ENCODE results near the gene MAP3K13. TPM values are rescaled to one million over a fixed set of nuclear protein-coding genes. Genes with fewer than 3 reads are reported as not detected.
"Not testable (repeated sequence)": the region's sequence is repeated elsewhere in the genome, so short reads cannot be mapped to it uniquely, and the experiment has no call there.

MAP3K13 gene
- total RNA-seq, 3 donors from 2014 or later: 36.4 to 61.0 (median 45.9) TPM

DNA sequence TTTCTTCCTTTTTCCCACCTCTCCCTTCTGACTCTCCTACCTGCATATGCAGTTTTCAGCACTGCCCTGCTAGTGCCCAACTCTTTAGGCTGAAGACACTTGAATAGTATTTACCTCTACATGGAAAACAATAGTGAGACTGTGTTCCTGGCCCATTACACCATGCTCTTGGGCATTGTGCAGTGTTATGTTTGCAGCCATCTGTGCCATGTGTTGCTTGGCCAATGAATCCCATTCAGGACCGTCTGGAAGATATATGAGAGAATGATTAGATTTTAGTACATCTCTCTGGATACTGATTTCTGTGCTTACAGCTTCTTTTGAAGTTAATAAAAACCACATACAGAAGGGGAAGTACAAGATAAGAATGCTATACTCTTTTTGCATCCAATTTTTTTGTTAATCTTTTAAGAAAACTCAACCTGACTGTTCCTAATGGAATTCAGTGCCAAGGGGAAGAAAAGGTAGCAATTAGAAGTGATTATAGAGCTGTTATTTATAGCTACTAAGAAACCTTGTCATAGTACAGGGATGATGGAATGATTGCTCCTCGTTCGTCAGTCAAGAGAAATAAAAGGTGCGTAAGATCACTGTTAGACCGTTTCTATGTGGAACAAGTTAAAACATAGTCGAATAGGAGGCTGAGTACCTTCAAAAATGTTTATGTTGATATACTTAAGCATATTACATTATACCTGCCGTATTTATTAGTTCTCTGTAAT lies 77.0 kb downstream of the MAP3K13 start:
- H3K4me3 ChIP-seq: no peak overlapping the region
- ATAC-seq (no peak), DNase-seq (no peak)
- no peaks in the 10 kb centered on the region for H3K36me3 ChIP-seq (ENCODE audit: low read depth)
- no peaks in the 10 kb centered on the region for H3K4me1 ChIP-seq (ENCODE audit: low read depth)
- intact Hi-C loops (cut with DNase I, micrococcal nuclease): no loop called here
- no peaks in the 10 kb centered on the region for H3K9me3 ChIP-seq
- TF ChIP-seq, protein P1, sequence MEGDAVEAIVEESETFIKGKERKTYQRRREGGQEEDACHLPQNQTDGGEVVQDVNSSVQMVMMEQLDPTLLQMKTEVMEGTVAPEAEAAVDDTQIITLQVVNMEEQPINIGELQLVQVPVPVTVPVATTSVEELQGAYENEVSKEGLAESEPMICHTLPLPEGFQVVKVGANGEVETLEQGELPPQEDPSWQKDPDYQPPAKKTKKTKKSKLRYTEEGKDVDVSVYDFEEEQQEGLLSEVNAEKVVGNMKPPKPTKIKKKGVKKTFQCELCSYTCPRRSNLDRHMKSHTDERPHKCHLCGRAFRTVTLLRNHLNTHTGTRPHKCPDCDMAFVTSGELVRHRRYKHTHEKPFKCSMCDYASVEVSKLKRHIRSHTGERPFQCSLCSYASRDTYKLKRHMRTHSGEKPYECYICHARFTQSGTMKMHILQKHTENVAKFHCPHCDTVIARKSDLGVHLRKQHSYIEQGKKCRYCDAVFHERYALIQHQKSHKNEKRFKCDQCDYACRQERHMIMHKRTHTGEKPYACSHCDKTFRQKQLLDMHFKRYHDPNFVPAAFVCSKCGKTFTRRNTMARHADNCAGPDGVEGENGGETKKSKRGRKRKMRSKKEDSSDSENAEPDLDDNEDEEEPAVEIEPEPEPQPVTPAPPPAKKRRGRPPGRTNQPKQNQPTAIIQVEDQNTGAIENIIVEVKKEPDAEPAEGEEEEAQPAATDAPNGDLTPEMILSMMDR (IDR thresholded peaks at IDR 0.05): no peak

DNA sequence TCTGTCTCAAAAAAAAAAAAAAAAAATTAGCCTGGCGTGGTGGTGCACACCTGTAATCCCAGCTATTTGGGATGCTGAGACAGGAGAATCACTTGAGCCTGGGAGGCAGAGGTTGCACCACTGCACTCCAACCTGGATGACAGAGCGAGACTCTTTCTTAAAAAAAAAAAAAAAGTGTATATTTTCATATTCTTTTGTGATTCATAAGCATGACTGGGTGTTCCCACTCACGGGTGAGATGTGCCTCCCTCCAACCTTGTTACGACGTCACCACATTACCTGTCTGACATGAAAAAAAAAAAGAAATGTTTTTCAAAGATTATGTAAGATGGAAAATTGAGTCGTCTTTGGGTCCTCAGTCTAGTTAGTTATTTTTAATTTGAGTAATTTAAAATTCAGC lies 79.1 kb downstream of the MAP3K13 start:
- TF ChIP-seq, protein P1 (IDR thresholded peaks at IDR 0.05): no peak
- H3K4me3 ChIP-seq: no peak overlapping the region
- H3K9me3 ChIP-seq: no peaks in the 10 kb centered on the region
- intact Hi-C loops (cut with DNase I, micrococcal nuclease): no loop called here
- H3K4me1 ChIP-seq (ENCODE audit: low read depth): no peaks in the 10 kb centered on the region
- no peak for DNase-seq
- H3K36me3 ChIP-seq (ENCODE audit: low read depth): no peaks in the 10 kb centered on the region
- no peak for ATAC-seq

DNA sequence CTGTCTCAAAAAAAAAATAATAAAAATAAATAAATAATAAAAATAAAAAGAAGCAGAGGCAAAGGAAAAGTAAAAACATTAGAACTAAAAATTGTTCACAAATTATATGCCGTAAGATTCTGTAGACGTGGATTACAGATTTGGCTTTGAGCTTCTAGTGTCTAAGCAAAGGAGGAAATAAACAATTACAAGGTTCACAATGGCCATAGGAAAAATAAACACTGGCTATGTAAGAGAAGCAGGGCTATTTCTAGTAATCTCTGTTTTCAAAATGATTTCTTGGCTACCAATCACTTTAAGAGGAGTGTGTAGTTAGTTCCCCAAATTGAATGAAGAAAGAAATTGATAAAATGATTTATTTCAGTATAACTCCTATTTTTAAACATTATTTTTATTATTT lies 81.4 kb downstream of the MAP3K13 start:
- no peaks in the 10 kb centered on the region for H3K4me1 ChIP-seq (ENCODE audit: low read depth)
- no peaks in the 10 kb centered on the region for H3K9me3 ChIP-seq
- TF ChIP-seq, protein P1 (IDR thresholded peaks at IDR 0.05): no peak
- DNase-seq (no peak), ATAC-seq (no peak)
- H3K4me3 ChIP-seq: no peak overlapping the region
- intact Hi-C loops (cut with DNase I, micrococcal nuclease): no loop called here
- H3K36me3 ChIP-seq (ENCODE audit: low read depth): no peaks in the 10 kb centered on the region

DNA sequence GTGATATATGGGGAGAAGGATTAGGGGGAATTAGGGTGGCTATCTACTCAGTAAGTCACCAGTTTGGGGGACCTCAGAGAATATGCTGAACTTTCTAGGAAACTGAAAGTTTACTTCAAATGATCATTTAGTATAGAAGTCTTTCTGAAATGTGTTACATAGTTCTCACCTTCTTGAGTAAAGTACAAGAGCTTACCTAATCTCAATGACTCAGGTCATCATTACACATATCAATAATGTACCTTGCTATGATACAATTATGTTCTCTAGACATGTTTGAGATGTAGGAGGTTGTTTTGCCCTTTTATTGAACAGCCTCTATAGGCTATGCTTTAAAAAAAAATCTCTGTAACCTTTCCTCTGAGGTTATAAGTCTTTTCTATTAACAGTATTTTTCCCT lies 85.2 kb downstream of the MAP3K13 start:
- H3K4me3 ChIP-seq: no peak overlapping the region
- intact Hi-C loops (cut with DNase I, micrococcal nuclease): no loop called here
- TF ChIP-seq, protein P1 (IDR thresholded peaks at IDR 0.05): no peak
- ATAC-seq: no peak
- no peaks in the 10 kb centered on the region for H3K36me3 ChIP-seq (ENCODE audit: low read depth)
- H3K9me3 ChIP-seq: no peaks in the 10 kb centered on the region
- no peak for DNase-seq
- no peaks in the 10 kb centered on the region for H3K4me1 ChIP-seq (ENCODE audit: low read depth)

DNA sequence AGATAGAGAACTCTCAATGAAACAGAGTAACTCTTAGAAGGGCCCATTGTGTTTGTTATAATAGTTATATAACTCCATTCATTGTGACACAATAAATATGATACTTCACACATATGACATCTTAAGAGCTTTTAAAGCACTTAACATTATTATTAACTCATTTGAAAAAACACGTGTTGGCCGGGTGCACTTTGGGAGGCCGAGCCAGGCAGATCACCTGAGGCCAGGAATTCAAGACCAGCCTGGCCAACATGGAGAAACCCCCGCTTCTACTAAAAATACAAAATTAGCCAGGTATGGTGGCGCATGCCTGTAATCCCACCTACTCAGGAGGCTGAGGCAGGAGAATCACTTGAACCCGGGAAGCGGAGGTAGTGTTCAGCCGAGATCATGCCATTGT lies 88.5 kb downstream of the MAP3K13 start:
- DNase-seq; H3K36me3 ChIP-seq (ENCODE audit: low read depth); ATAC-seq; H3K4me1 ChIP-seq (ENCODE audit: low read depth); H3K4me3 ChIP-seq; intact Hi-C loops (cut with DNase I, micrococcal nuclease); H3K9me3 ChIP-seq: not testable (repeated sequence)

DNA sequence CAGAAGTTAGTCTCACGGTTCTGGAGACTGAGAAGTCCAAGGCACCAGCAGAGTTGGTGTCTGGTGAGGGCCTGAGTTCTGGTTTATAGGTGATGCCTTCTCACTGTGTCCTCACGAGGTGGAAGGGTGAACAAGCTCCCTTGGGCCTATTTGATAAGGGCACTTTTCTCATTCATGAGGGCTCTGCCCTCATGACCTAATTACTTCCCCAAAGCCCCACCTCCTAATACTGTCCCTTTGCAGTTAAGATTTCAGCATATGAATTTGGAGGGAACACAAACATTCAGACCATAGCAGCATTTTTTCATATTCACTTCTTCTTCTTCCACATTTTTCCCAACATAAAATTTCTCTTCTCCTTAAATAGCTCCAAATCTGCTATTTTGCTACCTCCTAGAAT lies 94.4 kb downstream of the MAP3K13 start:
- ATAC-seq (no peak), DNase-seq (no peak)
- TF ChIP-seq, protein P1 (IDR thresholded peaks at IDR 0.05): no peak
- no peak overlapping the region for H3K4me3 ChIP-seq
- no peaks in the 10 kb centered on the region for H3K36me3 ChIP-seq (ENCODE audit: low read depth)
- H3K9me3 ChIP-seq: no peaks in the 10 kb centered on the region
- intact Hi-C loops (cut with DNase I, micrococcal nuclease): no loop called here
- H3K4me1 ChIP-seq (ENCODE audit: low read depth): no peaks in the 10 kb centered on the region
